Testis (tissue), 2 donors: ENCODE measurements around the gene CIB1.

Experiments used
- CTCF ChIP-seq, 3 experiments: fragments of 450-650 bp in 2 of 3; fragments of 200-600 bp in 1 of 3; sonication (generic) in 1 of 3; IDR thresholded peaks; one replicate each; pipeline ENCODE4 v1.5.1; 2016 to 2019; ENCODE audit warnings: antibody characterized with exemption in 3 of 3, mild to moderate bottlenecking in 2 of 3, moderate library complexity in 1 of 3
- POLR2A ChIP-seq: fragments of 450-650 bp; IDR thresholded peaks from one replicate; pipeline ENCODE4 v1.6.1; 2017; ENCODE audit warnings: antibody characterized with exemption, mild to moderate bottlenecking, moderate library complexity

- TF ChIP-seq CTCF (IDR thresholded peaks at IDR 0.05) (no peak), POLR2A (no peak)
Observed at GRCh38 chr15:90211440-90212143, 22.1 kb downstream of the CIB1 start.
